C1 segment of cervical spinal cord (tissue), 14 donors: ENCODE data around the gene TMX1.

Source experiments
- DNase-seq, 14 donors: peaks; one replicate each; lab custom pipeline; 2025; lab: John Stamatoyannopoulos, UW

TMX1 gene

GRCh38 chr14:51293149-51293911 is 53.3 kb downstream of the TMX1 start:
- DNase-seq, result peak in 3 of 14 donors; percentile 4 to 8 (median 6)

DNA sequence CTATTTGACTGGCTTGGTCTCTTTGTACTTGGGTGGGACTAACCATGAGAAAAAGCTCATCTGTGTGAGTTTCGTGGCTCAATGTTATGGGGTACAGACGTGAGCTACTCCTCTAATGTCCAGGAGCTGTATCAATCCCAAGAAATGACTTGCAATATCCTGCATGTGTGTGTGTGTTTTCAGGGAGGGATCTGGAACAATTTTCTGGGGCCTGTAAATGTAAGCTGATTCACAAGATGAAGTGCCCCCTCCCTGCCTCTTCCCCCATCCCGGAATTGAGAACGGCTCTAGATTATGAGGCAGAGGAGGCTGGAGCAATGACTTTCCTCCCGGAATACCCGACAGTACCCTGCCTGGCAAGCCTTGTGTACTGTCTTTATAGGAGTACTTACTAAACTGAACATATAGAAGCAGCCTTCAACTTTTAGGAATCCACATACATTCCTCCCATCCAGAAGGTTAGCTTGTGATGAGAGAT is 53.9 kb downstream of the TMX1 start:
- DNase-seq, result no peak

DNA sequence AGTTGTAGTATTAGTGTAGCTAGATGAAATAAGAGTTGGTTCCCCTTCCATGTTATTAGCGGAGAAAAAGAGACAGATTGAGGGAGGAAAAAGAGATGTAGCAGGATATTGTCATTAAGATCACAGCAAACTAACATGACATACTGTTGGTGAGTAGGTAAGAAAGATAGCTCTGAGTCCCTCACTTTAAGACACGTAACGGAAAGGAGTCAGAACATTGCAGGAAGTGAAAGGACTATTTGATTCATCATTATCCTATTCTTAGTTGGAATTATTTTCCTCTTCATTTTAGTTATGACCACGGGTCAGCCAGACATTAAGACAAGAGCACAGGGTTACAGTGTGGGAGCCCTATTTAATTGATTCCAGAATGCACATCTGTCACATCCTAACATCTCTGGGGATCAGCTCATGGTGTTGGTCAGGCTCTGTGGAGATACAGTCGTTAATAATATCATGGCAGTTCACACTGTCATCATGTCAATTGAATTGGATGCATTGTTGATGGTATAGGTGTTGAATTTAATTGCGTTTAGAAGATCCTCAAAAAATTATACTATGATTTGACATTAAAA is 55.0 kb downstream of the TMX1 start:
- no peak for DNase-seq

GRCh38 chr14:51295646-51296263 is 55.7 kb downstream of the TMX1 start:
- DNase-seq, result no peak

DNA sequence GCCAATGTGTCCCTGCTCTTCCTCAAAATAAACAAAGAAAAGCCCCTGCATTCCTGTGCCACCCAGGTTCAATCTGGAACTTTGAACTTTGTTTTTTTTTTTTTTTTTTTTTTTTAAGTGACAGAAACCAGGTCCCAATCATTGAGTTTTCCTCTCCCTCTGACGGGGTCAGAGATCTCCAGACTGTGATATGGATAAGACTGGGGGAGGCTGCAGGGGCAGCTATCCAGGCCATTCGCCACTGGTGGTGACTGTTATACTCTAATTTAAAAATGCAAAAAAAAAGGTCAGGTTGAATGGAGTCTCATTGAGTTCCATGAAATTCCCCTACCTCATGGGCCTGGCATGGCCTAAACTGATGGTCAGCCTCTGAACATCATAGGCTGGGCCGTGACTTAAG is 57.0 kb downstream of the TMX1 start:
- DNase-seq, result no peak

- DNase-seq, result no peak
Observed at GRCh38 chr14:51298895-51299294, 58.8 kb downstream of the TMX1 start.

DNA sequence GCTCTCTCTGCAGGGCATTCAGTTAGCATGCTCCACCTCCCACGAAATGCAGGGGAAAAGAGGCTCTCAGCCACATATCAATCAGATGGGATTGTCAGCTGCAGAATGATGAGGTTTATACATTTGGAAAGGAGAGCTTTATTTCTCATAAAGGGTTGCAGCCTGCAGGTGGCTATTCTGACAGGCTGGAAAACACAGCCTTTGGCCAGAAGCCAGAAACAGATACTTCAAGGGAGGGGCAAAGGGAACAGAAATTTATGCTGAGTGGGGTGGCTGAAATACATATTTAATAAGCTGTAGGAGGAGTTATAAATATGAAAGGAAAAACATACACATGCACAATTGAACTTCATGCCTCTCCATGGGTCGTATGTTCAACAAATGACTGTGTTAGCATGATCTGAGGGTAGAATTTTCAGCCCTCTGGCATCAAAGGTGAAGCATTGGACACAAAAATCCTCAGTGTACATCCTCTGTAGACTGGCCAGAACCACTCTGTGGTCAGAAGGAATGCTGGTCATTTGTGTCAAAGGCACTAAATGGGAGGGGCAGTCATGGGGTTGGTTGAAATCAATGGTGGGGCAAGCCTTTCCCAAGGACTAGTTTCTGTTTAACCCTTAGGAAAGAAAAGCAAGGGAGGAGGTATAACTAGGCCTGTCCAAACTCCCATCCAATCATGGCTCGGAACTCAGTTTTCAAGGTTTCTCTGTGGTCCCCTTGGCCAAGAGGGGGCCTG is 62.4 kb downstream of the TMX1 start:
- DNase-seq, result no peak

GRCh38 chr14:51304438-51304837 is 64.4 kb downstream of the TMX1 start:
- no peak for DNase-seq

GRCh38 chr14:51304941-51305340 is 64.9 kb downstream of the TMX1 start:
- DNase-seq, result no peak

DNA sequence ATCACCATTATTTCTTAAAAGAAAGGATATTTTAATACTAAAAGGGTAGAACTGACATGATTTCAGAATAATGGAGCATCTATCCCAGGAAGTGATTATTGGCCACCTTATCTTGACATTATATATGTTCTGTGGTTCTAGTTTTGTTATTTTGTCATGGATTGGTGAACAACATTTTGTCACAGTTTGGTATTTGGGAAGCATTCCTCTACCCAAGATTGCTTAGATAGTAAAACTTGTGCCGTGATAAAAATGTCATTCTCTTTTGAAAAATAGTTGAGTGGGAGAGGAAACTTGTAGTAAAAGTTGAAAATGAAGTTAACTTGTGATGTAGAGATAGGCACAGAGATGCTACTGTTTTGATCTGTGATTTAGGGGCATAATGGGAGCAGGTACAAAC is 65.7 kb downstream of the TMX1 start:
- no peak for DNase-seq
